NT2/D1 (cell line): Measurements from ENCODE around the gene RELCH.
"Not testable (repeated sequence)": the region's sequence is repeated elsewhere in the genome, so short reads cannot be mapped to it uniquely, and the experiment has no call there.

Experiments
- DNase-seq: peaks from one replicate; pipeline ENCODE4 v3.0.0-alpha.2; 2011; ENCODE audit warnings: low read depth, low spot score
- H3K27me3 ChIP-seq: 2 replicates; pipeline ENCODE4 v1.6.0; 2011; ENCODE audit warnings: mild to moderate bottlenecking; ENCODE audit not compliant: insufficient read length, insufficient read depth
- H3K36me3 ChIP-seq: 2 replicates; pipeline ENCODE4 v1.6.1; 2011; ENCODE audit warnings: mild to moderate bottlenecking, low read length, mixed read lengths; ENCODE audit not compliant: insufficient read depth, insufficient read length
- H3K4me1 ChIP-seq: 2 replicates; pipeline ENCODE4 v1.5.1; 2011; ENCODE audit not compliant: insufficient read depth, insufficient read length
- H3K4me3 ChIP-seq: 2 replicates; pipeline ENCODE4 v1.5.1; 2011; ENCODE audit warnings: low read depth; ENCODE audit not compliant: insufficient read length
- H3K9ac ChIP-seq: 2 replicates; pipeline ENCODE4 v1.6.0; 2011; ENCODE audit warnings: low read depth; ENCODE audit not compliant: insufficient read length
- H3K9me3 ChIP-seq: 2 replicates; pipeline ENCODE4 v1.5.1; 2011; ENCODE audit warnings: mild to moderate bottlenecking, low read length; ENCODE audit not compliant: insufficient read depth
- SUZ12 ChIP-seq: IDR thresholded peaks from 2 replicates; pipeline ENCODE4 v1.6.1; 2011; ENCODE audit not compliant: insufficient read length, insufficient read depth; ENCODE audit errors: extremely low read depth
- YY1 ChIP-seq: IDR thresholded peaks from 2 replicates; pipeline ENCODE4 v1.6.1; 2011; ENCODE audit not compliant: insufficient read length, insufficient read depth
- ZNF274 ChIP-seq: IDR thresholded peaks from 2 replicates; pipeline ENCODE4 v1.6.1; 2011; ENCODE audit warnings: mild to moderate bottlenecking, low read depth, low read length

The RELCH gene

GRCh38 chr18:62157843-62158242, 29.2 kb upstream of the RELCH start:
- H3K27me3 ChIP-seq = no peaks in the 10 kb centered on the region
- no peak overlapping the region for H3K4me3 ChIP-seq
- H3K36me3 ChIP-seq = peaks cover 3% of the 10 kb centered on the region
- no peak for DNase-seq
- TF ChIP-seq YY1 (no peak), ZNF274 (no peak), SUZ12 (no peak)
- no peaks in the 10 kb centered on the region for H3K4me1 ChIP-seq
- no peaks in the 10 kb centered on the region for H3K9me3 ChIP-seq
- no peak overlapping the region for H3K9ac ChIP-seq

GRCh38 chr18:62164310-62164709, 22.7 kb upstream of the RELCH start:
- no peak for TF ChIP-seq YY1
- TF ChIP-seq ZNF274 = no peak
- no peak for TF ChIP-seq SUZ12
- Histone ChIP-seq H3K9me3 (0 out of 2 replicates have a peak, but pooled peaks cover 7% of the 10 kb centered on the region), H3K9ac (no peak overlapping the region), H3K4me1 (no peaks in the 10 kb centered on the region), H3K4me3 (no peak overlapping the region), H3K27me3 (no peaks in the 10 kb centered on the region), H3K36me3 (peaks cover 3% of the 10 kb centered on the region)
- no peak for DNase-seq

- Histone ChIP-seq H3K36me3 (peaks cover 3% of the 10 kb centered on the region), H3K9ac (no peak overlapping the region), H3K9me3 (0 out of 2 replicates have a peak, but pooled peaks cover 7% of the 10 kb centered on the region), H3K4me3 (no peak overlapping the region), H3K4me1 (no peaks in the 10 kb centered on the region), H3K27me3 (no peaks in the 10 kb centered on the region)
- TF ChIP-seq YY1 = no peak
- TF ChIP-seq SUZ12 = no peak
- no peak for TF ChIP-seq ZNF274
- DNase-seq = no peak
These were observed 22.1 kb upstream of the RELCH start for GRCh38 chr18:62164855-62165487.

DNA sequence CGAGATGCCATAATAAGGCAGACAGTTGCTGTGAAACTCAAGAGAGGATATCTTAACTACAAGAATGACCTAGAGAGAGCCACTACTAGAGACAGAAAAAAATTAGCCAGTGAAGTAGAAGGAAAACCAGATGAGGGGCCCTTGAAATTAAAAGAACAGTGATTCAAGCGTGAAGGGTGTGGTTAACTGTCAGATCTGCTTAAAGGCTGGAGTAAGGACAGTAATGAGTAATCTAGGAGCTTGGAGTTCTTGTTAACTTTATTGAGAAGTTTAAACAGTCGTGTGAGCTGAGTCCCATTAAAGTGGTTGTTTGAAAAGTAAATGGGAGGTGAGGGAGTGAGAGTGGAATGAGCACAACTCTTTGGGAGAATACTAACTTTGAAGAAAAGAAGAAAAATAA, 21.5 kb upstream of the RELCH start:
- Histone ChIP-seq H3K4me3 (no peak overlapping the region), H3K4me1 (no peaks in the 10 kb centered on the region), H3K9ac (no peak overlapping the region), H3K27me3 (no peaks in the 10 kb centered on the region), H3K9me3 (0 out of 2 replicates have a peak, but pooled peaks cover 7% of the 10 kb centered on the region), H3K36me3 (peaks cover 3% of the 10 kb centered on the region)
- no peak for DNase-seq
- TF ChIP-seq YY1 (no peak), ZNF274 (no peak), SUZ12 (no peak)

DNA sequence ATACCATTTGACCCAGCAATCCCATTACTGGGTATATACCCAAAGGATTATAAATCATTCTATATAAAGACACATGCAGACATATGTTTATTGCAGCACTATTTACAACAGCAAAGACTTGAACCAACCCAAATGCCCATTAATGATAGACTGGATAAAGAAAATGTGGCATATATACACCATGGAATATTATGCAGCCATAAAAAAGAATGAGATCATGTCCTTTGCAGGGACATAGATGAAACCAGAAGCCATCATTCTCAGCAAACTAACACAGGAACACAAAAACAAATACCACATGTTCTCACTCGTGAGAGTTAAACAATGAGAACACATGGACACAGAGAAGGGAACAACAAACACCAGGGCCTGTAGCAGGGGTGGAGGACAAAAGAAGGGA, 20.5 kb upstream of the RELCH start:
- H3K9me3 ChIP-seq, H3K36me3 ChIP-seq, H3K4me1 ChIP-seq, DNase-seq, H3K4me3 ChIP-seq, H3K27me3 ChIP-seq, H3K9ac ChIP-seq: not testable (repeated sequence)

DNA sequence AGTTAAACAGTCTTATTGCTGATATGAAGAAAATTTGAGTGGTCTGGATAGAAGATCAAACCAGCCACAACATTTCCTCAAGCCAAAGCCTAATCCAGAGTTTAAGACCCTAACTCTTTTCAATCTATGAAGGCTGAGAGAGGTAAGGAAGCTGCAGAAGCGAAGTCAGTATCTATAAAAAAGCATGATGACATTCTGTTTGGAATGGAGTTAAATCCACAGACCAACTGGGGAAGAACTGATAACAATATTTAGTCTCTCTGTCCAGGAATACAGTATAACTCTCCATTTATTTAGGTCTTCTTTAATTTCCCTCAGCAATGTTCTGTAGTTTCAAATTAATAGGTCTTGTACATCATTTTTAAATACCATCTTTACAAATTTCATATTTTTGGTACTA, 16.2 kb upstream of the RELCH start:
- H3K9me3 ChIP-seq = no peaks in the 10 kb centered on the region
- no peak for DNase-seq
- no peak overlapping the region for H3K9ac ChIP-seq
- TF ChIP-seq ZNF274 (no peak), SUZ12 (no peak), YY1 (no peak)
- H3K27me3 ChIP-seq = no peaks in the 10 kb centered on the region
- no peaks in the 10 kb centered on the region for H3K4me1 ChIP-seq
- H3K36me3 ChIP-seq = no peaks in the 10 kb centered on the region
- H3K4me3 ChIP-seq = no peak overlapping the region

- Histone ChIP-seq H3K4me3 (no peak overlapping the region), H3K27me3 (no peaks in the 10 kb centered on the region), H3K4me1 (no peaks in the 10 kb centered on the region), H3K36me3 (no peaks in the 10 kb centered on the region), H3K9ac (no peak overlapping the region), H3K9me3 (no peaks in the 10 kb centered on the region)
- TF ChIP-seq SUZ12 (no peak), YY1 (no peak), ZNF274 (no peak)
- DNase-seq = no peak
These were observed 14.8 kb upstream of the RELCH start for GRCh38 chr18:62172298-62172697.

- no peaks in the 10 kb centered on the region for H3K27me3 ChIP-seq
- no peak overlapping the region for H3K9ac ChIP-seq
- H3K36me3 ChIP-seq = no peaks in the 10 kb centered on the region
- H3K4me3 ChIP-seq = no peak overlapping the region
- no peaks in the 10 kb centered on the region for H3K9me3 ChIP-seq
- TF ChIP-seq YY1 (no peak), ZNF274 (no peak), SUZ12 (no peak)
- H3K4me1 ChIP-seq = no peaks in the 10 kb centered on the region
- DNase-seq = no peak
These were observed 11.5 kb upstream of the RELCH start for GRCh38 chr18:62175521-62175920.
